PC-3 (cell line): ENCODE data around the gene VTCN1. TPM values are rescaled to one million over a fixed set of nuclear protein-coding genes. Genes with fewer than 3 reads are reported as not detected.

ENCODE experiments used
- ATAC-seq: fragments of 200-7000 bp; cut with Tn5 transposase; 2 replicates; pipeline ENCODE4 v1.9.1; 2020; ENCODE audit warnings: mild to moderate bottlenecking, moderate library complexity
- BruUV-seq: library from RNA; stranded (reverse); fragments of 400-500 nt; replicated peaks from 2 replicates; lab custom pipeline; 2021; lab: Mats Ljungman, UMichigan
- CTCF ChIA-PET: fragments of 300-600 bp; sonication (Branson Sonifier 250); formaldehyde crosslinking; loops from one replicate; lab custom pipeline; 2022; ENCODE audit warnings: antibody characterized with exemption; lab: Charles Lee
- POLR2A ChIA-PET: fragments of 300-600 bp; sonication (Branson Sonifier 250); formaldehyde crosslinking; loops from one replicate; lab custom pipeline; 2022; ENCODE audit warnings: antibody characterized with exemption; ENCODE audit not compliant: unreplicated experiment; lab: Charles Lee
- DNase-seq: peaks from one replicate; pipeline ENCODE4 v3.0.0-alpha.2; 2015
- H2AFZ ChIP-seq: fragments of 300-600 bp; sonication (generic); 2 replicates; pipeline ENCODE4 v1.6.0; 2016; ENCODE audit warnings: antibody characterized with exemption, low read length
- H3F3A ChIP-seq: fragments of 300-600 bp; sonication (generic); one replicate; pipeline ENCODE4 v1.6.0; 2017; ENCODE audit warnings: antibody characterized with exemption, low read length, control low read depth, mild to moderate bottlenecking; ENCODE audit not compliant: unreplicated experiment
- H3K27ac ChIP-seq: fragments of 300-600 bp; sonication (generic); 2 replicates; pipeline ENCODE4 v1.5.1; 2016; ENCODE audit warnings: mild to moderate bottlenecking, low read length
- H3K27me3 ChIP-seq: fragments of 300-600 bp; sonication (generic); 2 replicates; pipeline ENCODE4 v1.6.1; 2016; ENCODE audit warnings: low read length, mixed read lengths
- H3K36me3 ChIP-seq: fragments of 300-600 bp; sonication (generic); 2 replicates; pipeline ENCODE4 v1.6.1; 2016; ENCODE audit warnings: low read depth, mixed run types, low read length, mixed read lengths
- H3K4me1 ChIP-seq: fragments of 300-600 bp; sonication (generic); 2 replicates; pipeline ENCODE4 v1.5.1; 2016; ENCODE audit warnings: low read length; ENCODE audit not compliant: insufficient read depth
- H3K4me2 ChIP-seq: fragments of 300-600 bp; sonication (generic); 2 replicates; pipeline ENCODE4 v1.6.0; 2016; ENCODE audit warnings: low read length
- H3K4me3 ChIP-seq: fragments of 300-600 bp; sonication (generic); 2 replicates; pipeline ENCODE4 v1.5.1; 2016; ENCODE audit warnings: mild to moderate bottlenecking, low read length, mixed read lengths
- H3K79me2 ChIP-seq: fragments of 300-600 bp; sonication (generic); 2 replicates; pipeline ENCODE4 v1.6.1; 2017; ENCODE audit warnings: low read length, mixed read lengths
- H3K9ac ChIP-seq: fragments of 300-600 bp; sonication (generic); 2 replicates; pipeline ENCODE4 v1.6.0; 2016; ENCODE audit warnings: mild to moderate bottlenecking, low read length
- H3K9me2 ChIP-seq: fragments of 300-600 bp; sonication (generic); replicated peaks from 2 replicates; pipeline ENCODE4 v1.6.1; 2016; ENCODE audit warnings: mixed run types, low read length, mixed read lengths
- H3K9me3 ChIP-seq: fragments of 300-600 bp; sonication (generic); 2 replicates; pipeline ENCODE4 v1.6.1; 2016; ENCODE audit warnings: low read length, mixed read lengths
- H4K20me1 ChIP-seq: fragments of 300-600 bp; sonication (generic); 2 replicates; pipeline ENCODE4 v1.6.1; 2016; ENCODE audit warnings: low read length, mixed read lengths
- CTCF ChIP-seq: fragments of 300-600 bp; sonication (generic); conservative IDR thresholded peaks from 2 replicates; pipeline ENCODE4 v1.5.1; 2017; ENCODE audit warnings: antibody characterized with exemption, low read depth, mild to moderate bottlenecking, low read length
- EZH2 ChIP-seq: fragments of 300-600 bp; sonication (generic); IDR thresholded peaks from one replicate; pipeline ENCODE4 v1.6.1; 2017; ENCODE audit warnings: antibody characterized with exemption, mild to moderate bottlenecking, low read length; ENCODE audit not compliant: unreplicated experiment
- EZH2phosphoT487 ChIP-seq: fragments of 300-600 bp; sonication (generic); IDR thresholded peaks from 2 replicates; pipeline ENCODE4 v1.6.1; 2018; ENCODE audit warnings: mild to moderate bottlenecking, antibody characterized with exemption, low read length, borderline replicate concordance
- intact Hi-C: fragments of 100-400 bp; cut with micrococcal nuclease; formaldehyde crosslinking; loops from 2 replicates; pipeline ENCODE4 v1.9.0; 2023
- total RNA-seq: library from RNA; depleted of rRNA; stranded (reverse); fragments of >200 nt; gene quantifications from 2 replicates; pipeline ENCODE4 v1.2.3, GENCODE V29; 2014

The VTCN1 gene
- total RNA-seq, 1 experiment from 2014 or later: not detected

- no peaks in the 10 kb centered on the region for H3F3A ChIP-seq
- H3K27ac ChIP-seq: no peak overlapping the region
- no TSS peak for BruUV-seq
- ATAC-seq (no peak), DNase-seq (no peak)
- H3K4me3 ChIP-seq: no peak overlapping the region
- TF ChIP-seq EZH2phosphoT487: no peak
- no peak for TF ChIP-seq CTCF
- TF ChIP-seq EZH2: no peak
- no peaks in the 10 kb centered on the region for H3K36me3 ChIP-seq
- H3K4me2 ChIP-seq: no peak overlapping the region
- intact Hi-C loops: no loop called here
- H3K4me1 ChIP-seq: no peaks in the 10 kb centered on the region
- no peaks in the 10 kb centered on the region for H4K20me1 ChIP-seq
- H3K79me2 ChIP-seq: no peaks in the 10 kb centered on the region
- no peak overlapping the region for H2AFZ ChIP-seq
- POLR2A ChIA-PET: no interaction called here
- no peaks in the 10 kb centered on the region for H3K27me3 ChIP-seq
- CTCF ChIA-PET: interaction anchor here (0.6 kb wide), 2 partner anchors 9 to 113 kb away, joined by 3 read pairs; no protein-coding TSS in a partner anchor
- H3K9me3 ChIP-seq: no peaks in the 10 kb centered on the region
- no peaks in the 10 kb centered on the region for H3K9me2 ChIP-seq
- H3K9ac ChIP-seq: no peak overlapping the region
Observed at GRCh38 chr1:117177376-117177775, 33.4 kb downstream of the VTCN1 start.

GRCh38 chr1:117176579-117176978, 34.1 kb downstream of the VTCN1 start:
- H3K4me2 ChIP-seq: no peak overlapping the region
- H3K27me3 ChIP-seq: no peaks in the 10 kb centered on the region
- ATAC-seq: no peak
- H4K20me1 ChIP-seq: no peaks in the 10 kb centered on the region
- ChIA-PET CTCF (no interaction called here), POLR2A (no interaction called here)
- H3K9me2 ChIP-seq: no peaks in the 10 kb centered on the region
- TF ChIP-seq CTCF (no peak), EZH2phosphoT487 (no peak), EZH2 (no peak)
- H3K36me3 ChIP-seq: no peaks in the 10 kb centered on the region
- no peak overlapping the region for H2AFZ ChIP-seq
- BruUV-seq: no TSS peak
- H3K27ac ChIP-seq: no peak overlapping the region
- H3K4me1 ChIP-seq: no peaks in the 10 kb centered on the region
- DNase-seq: no peak
- H3K79me2 ChIP-seq: no peaks in the 10 kb centered on the region
- no peaks in the 10 kb centered on the region for H3K9me3 ChIP-seq
- H3K9ac ChIP-seq: no peak overlapping the region
- no peaks in the 10 kb centered on the region for H3F3A ChIP-seq
- intact Hi-C loops: no loop called here
- no peak overlapping the region for H3K4me3 ChIP-seq

GRCh38 chr1:117174851-117175250, 35.9 kb downstream of the VTCN1 start:
- no peak for TF ChIP-seq EZH2
- no peak for TF ChIP-seq CTCF
- no peak for TF ChIP-seq EZH2phosphoT487
- Histone ChIP-seq H3K4me2 (no peak overlapping the region), H3K9me2 (no peaks in the 10 kb centered on the region), H3K4me1 (no peaks in the 10 kb centered on the region), H3K9ac (no peak overlapping the region), H3K27me3 (no peaks in the 10 kb centered on the region), H3F3A (no peaks in the 10 kb centered on the region), H3K27ac (no peak overlapping the region), H2AFZ (no peak overlapping the region), H3K9me3 (no peaks in the 10 kb centered on the region), H3K4me3 (no peak overlapping the region), H4K20me1 (no peaks in the 10 kb centered on the region), H3K79me2 (no peaks in the 10 kb centered on the region), H3K36me3 (no peaks in the 10 kb centered on the region)
- intact Hi-C loops: no loop called here
- ATAC-seq (no peak), DNase-seq (no peak)
- ChIA-PET CTCF (no interaction called here), POLR2A (no interaction called here)
- no TSS peak for BruUV-seq
